Ishikawa (cell line): Measurements from ENCODE around the gene NBAS.

Experiments used
- CEBPB ChIP-seq: IDR thresholded peaks from 2 replicates; pipeline ENCODE4 v1.6.1; 2012
- CREB1 ChIP-seq: IDR thresholded peaks from 2 replicates; pipeline ENCODE4 v1.6.1; 2012; ENCODE audit warnings: low read depth
- EGR1 ChIP-seq: IDR thresholded peaks from 2 replicates; pipeline ENCODE4 v1.6.1; 2012
- EP300 ChIP-seq: IDR thresholded peaks from 2 replicates; pipeline ENCODE4 v1.6.1; 2012; ENCODE audit warnings: borderline replicate concordance
- FOXM1 ChIP-seq: IDR thresholded peaks from 2 replicates; pipeline ENCODE4 v1.6.1; 2012; ENCODE audit warnings: low read depth, borderline replicate concordance
- NFIC ChIP-seq: IDR thresholded peaks from 2 replicates; pipeline ENCODE4 v1.6.1; 2012
- RAD21 ChIP-seq: IDR thresholded peaks from 2 replicates; pipeline ENCODE4 v1.6.1; 2012; ENCODE audit warnings: low read depth
- REST ChIP-seq: IDR thresholded peaks from 2 replicates; pipeline ENCODE4 v1.6.1; 2012; ENCODE audit warnings: low read depth, mild to moderate bottlenecking
- TAF1 ChIP-seq: IDR thresholded peaks from 2 replicates; pipeline ENCODE4 v1.6.1; 2012; ENCODE audit warnings: low read depth, mild to moderate bottlenecking
- TCF12 ChIP-seq: IDR thresholded peaks from 2 replicates; pipeline ENCODE4 v1.6.1; 2012; ENCODE audit warnings: low read depth
- TEAD4 ChIP-seq: IDR thresholded peaks from 2 replicates; pipeline ENCODE4 v1.6.1; 2012
- USF1 ChIP-seq: IDR thresholded peaks from 2 replicates; pipeline ENCODE4 v1.6.1; 2012
- YY1 ChIP-seq: IDR thresholded peaks from 2 replicates; pipeline ENCODE4 v1.6.1; 2012; ENCODE audit warnings: low read depth
- ZBTB7A ChIP-seq: IDR thresholded peaks from 2 replicates; pipeline ENCODE4 v1.6.1; 2012; ENCODE audit warnings: low read depth
- TF ChIP-seq, protein P1 (sequence below): IDR thresholded peaks from 2 replicates; pipeline ENCODE4 v1.6.1; 2012

Gene NBAS

DNA sequence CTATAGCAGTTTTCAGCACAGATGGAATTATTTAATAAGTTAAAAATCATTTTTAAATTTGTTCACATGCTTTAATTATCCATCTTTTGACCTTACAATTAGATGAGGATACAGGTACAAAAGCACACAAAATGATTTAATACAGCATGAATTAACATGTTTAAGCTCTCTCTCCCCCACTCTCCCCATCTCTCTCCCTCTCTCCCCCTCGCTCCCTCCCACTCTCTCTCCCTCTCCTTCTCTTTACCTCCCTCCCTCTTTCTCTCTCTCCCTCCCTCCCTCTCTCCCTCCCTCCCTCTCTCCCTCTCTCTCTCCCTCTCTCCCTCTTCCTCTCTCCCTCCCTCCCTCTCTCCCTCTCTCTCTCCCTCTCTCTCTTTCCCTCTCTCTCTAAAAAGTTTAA lies 7.6 kb downstream of the NBAS start:
- no peak for TF ChIP-seq CEBPB
- no peak for TF ChIP-seq TAF1
- TF ChIP-seq, protein P1, sequence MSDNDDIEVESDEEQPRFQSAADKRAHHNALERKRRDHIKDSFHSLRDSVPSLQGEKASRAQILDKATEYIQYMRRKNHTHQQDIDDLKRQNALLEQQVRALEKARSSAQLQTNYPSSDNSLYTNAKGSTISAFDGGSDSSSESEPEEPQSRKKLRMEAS, result no peak
- TF ChIP-seq FOXM1, result no peak
- TF ChIP-seq TEAD4, result no peak
- TF ChIP-seq REST, result no peak
- TF ChIP-seq NFIC, result no peak
- no peak for TF ChIP-seq CREB1
- no peak for TF ChIP-seq EP300

GRCh38 chr2:15548974-15549373 lies 12.2 kb downstream of the NBAS start:
- TF ChIP-seq FOXM1, result no peak
- TF ChIP-seq CREB1, result no peak
- TF ChIP-seq ZBTB7A, result no peak
- no peak for TF ChIP-seq TCF12
- TF ChIP-seq USF1, result no peak
- TF ChIP-seq EGR1, result no peak
- no peak for TF ChIP-seq REST
- TF ChIP-seq TAF1, result no peak
- TF ChIP-seq RAD21, result no peak
- TF ChIP-seq, protein P1, result no peak
- TF ChIP-seq NFIC, result no peak
- no peak for TF ChIP-seq YY1
- TF ChIP-seq TEAD4, result no peak
- no peak for TF ChIP-seq EP300
- TF ChIP-seq CEBPB, result no peak

GRCh38 chr2:15547115-15547876 lies 13.8 kb downstream of the NBAS start:
- no peak for TF ChIP-seq ZBTB7A
- no peak for TF ChIP-seq EGR1
- TF ChIP-seq TEAD4, result no peak
- no peak for TF ChIP-seq RAD21
- no peak for TF ChIP-seq CREB1
- TF ChIP-seq REST, result no peak
- no peak for TF ChIP-seq CEBPB
- TF ChIP-seq, protein P1, result no peak
- TF ChIP-seq FOXM1, result no peak
- no peak for TF ChIP-seq EP300
- no peak for TF ChIP-seq TCF12
- no peak for TF ChIP-seq NFIC
- TF ChIP-seq TAF1, result no peak

DNA sequence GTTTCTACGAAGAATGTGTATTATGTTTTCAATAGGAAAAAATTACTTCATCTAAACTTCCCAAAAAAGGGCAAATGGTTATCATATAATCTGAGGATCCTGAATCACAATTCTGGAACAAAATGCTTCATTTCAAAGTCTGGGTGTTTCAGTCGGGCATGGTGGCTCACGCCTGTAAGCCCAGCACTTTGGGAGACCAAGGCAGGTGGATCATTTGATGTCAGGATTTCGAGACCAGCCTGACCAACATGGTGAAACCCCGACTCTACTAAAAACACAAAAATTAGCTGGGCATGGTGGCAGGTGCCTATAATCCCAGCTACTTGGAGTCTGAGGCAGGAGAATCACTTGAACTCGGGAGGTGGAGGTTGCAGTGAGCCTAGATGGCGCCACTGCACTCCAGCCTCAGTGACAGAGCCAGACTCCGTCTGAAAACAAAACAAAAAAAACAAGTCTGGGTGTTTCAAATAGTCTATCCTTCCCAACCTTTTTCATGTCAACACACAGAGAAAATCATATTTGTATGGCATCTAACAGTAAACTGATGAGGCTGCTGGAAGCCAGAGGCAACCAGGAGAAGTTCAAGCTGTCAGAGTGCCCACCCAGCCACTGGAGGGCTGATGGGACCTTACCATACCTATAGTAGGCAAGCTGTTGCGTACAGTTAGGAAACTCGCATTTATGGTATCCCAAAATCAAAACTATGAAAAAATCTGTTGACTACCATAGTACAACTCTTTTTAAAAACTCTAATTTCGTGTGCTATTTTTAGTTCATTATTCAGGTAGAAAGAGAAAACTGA lies 14.6 kb downstream of the NBAS start:
- TF ChIP-seq RAD21 (peak; percentile 11; the same call in 1 of the 2 replicates), CREB1 (no peak)
